ENCODE measurements around the gene KIAA1217. TPM values are rescaled to one million over a fixed set of nuclear protein-coding genes. Genes with fewer than 3 reads are reported as not detected.

KIAA1217 gene
- total RNA-seq, 1 experiment from 2014 or later = 7.8 TPM

GRCh38 chr10:24477915-24478314, 269.0 kb downstream of the KIAA1217 start:
- Histone ChIP-seq H3K9ac (ENCODE audit: low read length) (no peak overlapping the region), H3K27me3 (ENCODE audit: insufficient read depth, low read length) (no peaks in the 10 kb centered on the region), H3K4me1 (ENCODE audit: control insufficient read depth in 1 of 2, insufficient read depth in 2 of 2, low read length in 2 of 2) (peaks cover 0 to under 1% of the 10 kb centered on the region in 2 experiments; a peak in 2 of 4 replicates), H2AFZ (ENCODE audit: low read depth, low read length, poor library complexity, severe bottlenecking) (no peak overlapping the region), H3K36me3 (ENCODE audit: control insufficient read depth in 1 of 2, insufficient read depth in 2 of 2, low read length in 2 of 2) (no peaks in the 10 kb centered on the region), H3K79me2 (ENCODE audit: insufficient read depth, low read length) (no peaks in the 10 kb centered on the region), H3K9me3 (ENCODE audit: control insufficient read depth in 1 of 2, insufficient read depth in 1 of 2, low read depth in 1 of 2, low read length in 2 of 2) (no peaks in the 10 kb centered on the region), H3K4me3 (replicated peaks in 1 of 2; ENCODE audit: low read depth in 1 of 2, low read length in 2 of 2) (no peak overlapping the region), H3K4me2 (ENCODE audit: low read length) (no peak overlapping the region), H3K27ac (ENCODE audit: low read depth, low read length) (no peak overlapping the region), H3K9me2 (ENCODE audit: insufficient read depth) (no peaks in the 10 kb centered on the region), H4K20me1 (ENCODE audit: insufficient read depth) (no peaks in the 10 kb centered on the region)
- DNase-seq (ENCODE audit: low read depth, low spot score) (no peak), ATAC-seq (no peak)
- intact Hi-C loops (cut with micrococcal nuclease) = no loop called here
- ChIA-PET RAD21 (ENCODE audit: low non-redundant PET in 1 of 2, low total read pairs in 2 of 2, uncharacterized antibody in 2 of 2, unreplicated experiment in 2 of 2) (no interaction called here), POLR2A (no interaction called here), CTCF (no interaction called here)
- no peak for TF ChIP-seq YY1 (IDR thresholded peaks at IDR 0.05; ENCODE audit: extremely low read depth, insufficient replicate concordance, low read depth, low read length)
- TF ChIP-seq ZNF274 (IDR thresholded peaks at IDR 0.05; ENCODE audit: low read depth, low read length) = no peak
- no TSS peak for BruUV-seq (replicated peaks)

- Histone ChIP-seq H2AFZ (ENCODE audit: low read depth, low read length, poor library complexity, severe bottlenecking) (no peak overlapping the region), H3K9me3 (ENCODE audit: control insufficient read depth in 1 of 2, insufficient read depth in 1 of 2, low read depth in 1 of 2, low read length in 2 of 2) (no peaks in the 10 kb centered on the region), H4K20me1 (ENCODE audit: insufficient read depth) (no peaks in the 10 kb centered on the region), H3K4me3 (replicated peaks in 1 of 2; ENCODE audit: low read depth in 1 of 2, low read length in 2 of 2) (no peak overlapping the region), H3K36me3 (ENCODE audit: control insufficient read depth in 1 of 2, insufficient read depth in 2 of 2, low read length in 2 of 2) (no peaks in the 10 kb centered on the region), H3K4me1 (ENCODE audit: control insufficient read depth in 1 of 2, insufficient read depth in 2 of 2, low read length in 2 of 2) (peaks cover 13 to 17% of the 10 kb centered on the region in 2 experiments), H3K79me2 (ENCODE audit: insufficient read depth, low read length) (no peaks in the 10 kb centered on the region), H3K9ac (ENCODE audit: low read length) (no peak overlapping the region), H3K4me2 (ENCODE audit: low read length) (no peak overlapping the region), H3K9me2 (ENCODE audit: insufficient read depth) (no peaks in the 10 kb centered on the region), H3K27ac (ENCODE audit: low read depth, low read length) (no peak overlapping the region), H3K27me3 (ENCODE audit: insufficient read depth, low read length) (no peaks in the 10 kb centered on the region)
- CTCF ChIA-PET = no interaction called here
- no peak for TF ChIP-seq ATF3 (IDR thresholded peaks at IDR 0.05)
- TF ChIP-seq SRF (IDR thresholded peaks at IDR 0.05; ENCODE audit: low read depth) = no peak
- TF ChIP-seq YY1 (IDR thresholded peaks at IDR 0.05; ENCODE audit: extremely low read depth, insufficient replicate concordance, low read depth, low read length) = no peak
- TF ChIP-seq ZBTB33 (IDR thresholded peaks at IDR 0.05; ENCODE audit: extremely low read depth, insufficient replicate concordance, low read length) = no peak
- no peak for TF ChIP-seq EZH2phosphoT487 (IDR thresholded peaks at IDR 0.05; ENCODE audit: borderline replicate concordance)
- TF ChIP-seq MAX (IDR thresholded peaks at IDR 0.05) = no peak
- no peak for TF ChIP-seq TCF7L2 (IDR thresholded peaks at IDR 0.05; ENCODE audit: borderline replicate concordance, extremely low read depth, insufficient read depth, insufficient read length)
- ATAC-seq (no peak), DNase-seq (ENCODE audit: low read depth, low spot score) (no peak)
- intact Hi-C loops (cut with micrococcal nuclease) = no loop called here
- BruUV-seq (replicated peaks) = no TSS peak
- RAD21 ChIA-PET (ENCODE audit: low non-redundant PET in 1 of 2, low total read pairs in 2 of 2, uncharacterized antibody in 2 of 2, unreplicated experiment in 2 of 2) = no interaction called here
- POLR2A ChIA-PET = no interaction called here
These were observed 270.9 kb downstream of the KIAA1217 start for GRCh38 chr10:24479806-24480205.
